Activated effector memory CD4-positive, alpha-beta T cell treated with Interleukin-2 at 50 U/mL for 16 hours (primary cell): ENCODE data around the gene KMT2C.

ENCODE experiments used
- DNase-seq: peaks from one replicate; pipeline ENCODE4 v3.0.0-alpha.2; 2020

Gene KMT2C

DNA sequence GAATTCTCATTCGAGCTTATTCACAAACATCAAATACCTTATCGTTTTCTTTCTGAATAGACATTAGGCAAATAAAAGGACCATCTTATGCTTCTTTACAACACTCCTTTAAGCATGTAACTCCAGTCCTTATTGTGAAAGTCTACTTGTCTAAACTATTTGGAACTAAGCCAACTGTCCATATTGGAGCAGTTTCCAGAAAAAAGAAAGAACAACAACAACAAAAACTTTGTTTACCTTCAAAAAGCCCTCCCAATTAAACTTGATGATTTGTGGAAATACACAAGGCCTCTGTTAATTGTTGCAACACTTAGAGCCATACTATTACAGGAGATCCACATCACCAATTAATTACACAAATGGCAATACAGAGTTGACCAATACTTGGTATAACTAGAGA is 246.7 kb downstream of the KMT2C start:
- no peak for DNase-seq

- no peak for DNase-seq
These were observed 250.2 kb downstream of the KMT2C start for GRCh38 chr7:152185558-152185957.

GRCh38 chr7:152180587-152180986 is 255.2 kb downstream of the KMT2C start:
- no peak for DNase-seq

DNA sequence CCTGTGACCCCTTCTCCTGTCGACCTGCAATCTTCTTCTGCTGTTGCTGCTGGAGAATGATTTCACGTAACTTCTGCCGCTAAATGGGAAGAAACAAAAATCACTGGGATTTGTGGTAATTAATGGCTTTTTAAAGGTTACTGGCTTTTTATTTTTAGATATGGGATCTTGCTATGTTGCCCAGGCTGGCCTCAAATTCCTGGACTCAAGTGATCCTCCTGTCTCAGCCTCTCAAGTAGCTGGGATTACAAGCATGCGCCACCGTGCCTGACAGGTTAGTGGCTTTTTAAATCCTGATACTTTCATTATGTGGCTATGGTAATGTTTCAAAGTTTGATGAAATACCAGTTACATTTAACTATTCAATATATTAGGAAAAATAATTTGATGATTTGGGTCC is 255.8 kb downstream of the KMT2C start:
- DNase-seq = no peak

DNA sequence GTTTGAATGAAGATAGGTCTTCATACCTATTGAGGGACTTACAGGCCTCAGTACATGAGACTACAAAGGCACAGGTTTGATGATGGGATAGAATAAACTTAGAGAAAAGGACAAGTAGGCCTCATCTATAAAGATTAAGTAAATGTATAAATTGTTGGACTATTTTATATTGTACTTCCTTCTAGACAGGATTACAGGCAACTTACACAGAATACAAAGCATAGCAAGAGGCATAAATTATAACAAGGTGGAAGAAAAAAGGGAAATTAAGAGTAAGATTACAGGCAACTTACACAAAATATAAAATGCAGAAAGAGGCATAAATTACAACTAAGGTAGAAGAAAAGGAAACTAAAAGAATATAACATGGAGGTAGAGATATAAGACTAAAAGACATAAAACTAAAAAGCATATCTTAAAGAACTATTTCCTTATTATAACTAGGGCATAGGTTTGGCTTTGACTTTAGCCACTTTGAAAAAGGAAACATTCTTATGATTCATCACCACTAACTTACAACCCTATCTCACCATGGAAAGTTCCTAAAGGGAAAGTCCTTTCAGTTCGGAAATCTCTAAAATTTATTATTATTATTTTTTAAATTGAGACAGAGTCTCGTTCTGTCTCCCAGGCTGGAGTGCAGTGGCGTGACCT is 257.3 kb downstream of the KMT2C start:
- DNase-seq = no peak

- no peak for DNase-seq
These were observed 258.0 kb downstream of the KMT2C start for GRCh38 chr7:152177681-152178404.

DNA sequence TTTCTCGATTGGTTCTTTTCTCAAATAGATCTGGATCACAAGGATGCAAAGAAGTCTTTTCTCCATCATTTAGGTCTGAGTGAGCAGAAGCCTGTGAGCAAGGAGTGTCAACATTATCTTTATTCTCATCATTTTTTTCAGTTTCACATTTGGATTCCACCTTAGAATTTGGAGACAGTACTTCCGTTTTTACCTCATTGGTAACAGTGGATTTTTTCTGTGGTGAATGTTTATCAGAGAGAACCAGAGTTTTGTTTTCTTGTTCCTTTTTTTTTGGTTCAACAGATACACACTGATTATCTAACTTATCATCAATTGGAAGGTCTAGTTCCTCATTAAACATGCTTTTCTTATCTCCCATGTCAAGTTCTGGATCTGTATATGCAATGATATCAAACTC is 259.0 kb downstream of the KMT2C start:
- DNase-seq = no peak

GRCh38 chr7:152173372-152174070 is 262.3 kb downstream of the KMT2C start:
- DNase-seq = no peak

GRCh38 chr7:152162287-152162686 is 273.5 kb downstream of the KMT2C start:
- DNase-seq = no peak

GRCh38 chr7:152161171-152161570 is 274.6 kb downstream of the KMT2C start:
- no peak for DNase-seq

GRCh38 chr7:152158801-152159587 is 276.8 kb downstream of the KMT2C start:
- no peak for DNase-seq

DNA sequence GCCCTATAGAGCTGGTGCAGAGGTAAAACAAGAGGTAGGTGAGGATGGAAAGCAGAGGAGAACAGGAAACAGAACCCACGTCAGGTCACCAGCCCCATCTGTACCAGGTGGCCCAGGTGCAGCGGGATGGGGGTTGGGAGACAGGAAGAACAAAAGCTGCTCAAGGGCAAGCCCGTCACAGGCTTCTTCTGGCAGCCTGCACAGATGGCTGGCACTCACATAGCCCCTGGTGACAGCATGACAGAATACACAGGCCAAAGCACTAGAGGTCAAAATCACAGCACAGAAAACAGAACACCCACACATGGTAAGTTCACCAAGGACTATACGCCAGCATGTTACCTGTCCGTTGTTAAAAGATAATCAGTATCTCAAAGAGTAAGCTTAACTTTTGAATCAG is 283.5 kb downstream of the KMT2C start:
- DNase-seq = no peak

GRCh38 chr7:152149363-152149762 is 286.4 kb downstream of the KMT2C start:
- DNase-seq = no peak

DNA sequence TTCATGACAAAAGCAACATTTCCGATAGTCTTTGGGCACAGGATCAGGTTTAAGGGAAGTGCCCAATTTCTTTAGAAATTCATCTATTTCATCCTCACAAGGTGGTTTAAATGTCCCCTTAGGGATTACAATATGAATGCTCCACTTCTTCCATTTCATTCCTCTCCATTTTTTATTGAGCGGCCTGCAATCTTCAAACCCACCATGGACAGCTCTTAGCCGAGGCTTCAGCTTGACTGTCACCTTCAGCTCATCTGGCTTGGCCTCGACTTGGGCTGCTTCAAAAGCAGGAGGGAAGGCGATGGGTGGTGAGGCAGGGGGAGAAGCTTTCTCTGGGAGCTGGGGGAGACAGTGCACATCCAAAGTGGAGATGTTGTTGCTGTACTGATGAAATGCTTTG is 287.1 kb downstream of the KMT2C start:
- DNase-seq = no peak

DNA sequence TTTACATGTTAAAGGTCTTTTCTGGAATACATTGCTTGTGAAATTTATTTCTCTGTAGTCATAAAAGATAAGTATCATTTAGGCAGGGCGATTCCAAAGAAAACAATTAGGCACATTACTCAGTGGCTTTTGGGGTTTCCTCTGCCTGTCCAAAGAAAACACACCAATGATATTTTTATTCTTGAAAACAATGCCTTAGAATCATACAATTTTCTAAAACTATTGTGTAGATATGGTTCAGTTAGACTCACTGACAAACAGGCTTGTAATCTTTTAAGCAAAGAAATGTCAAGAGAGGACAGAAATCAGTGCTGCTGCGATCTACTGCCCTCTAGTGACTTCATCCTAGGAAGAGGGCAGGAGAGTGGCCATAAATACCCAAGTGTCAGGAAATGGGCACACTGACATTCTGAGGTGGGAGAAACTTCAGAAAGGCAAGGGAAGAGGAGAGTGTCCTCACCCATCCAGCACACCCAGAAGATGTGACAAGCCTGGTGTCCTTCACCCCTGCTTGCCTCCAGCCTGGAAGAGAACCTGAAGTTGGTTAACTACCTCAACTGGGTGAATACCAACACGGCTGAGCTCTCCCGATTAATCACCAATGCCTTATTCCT is 289.8 kb downstream of the KMT2C start:
- DNase-seq = peak; percentile 13

DNA sequence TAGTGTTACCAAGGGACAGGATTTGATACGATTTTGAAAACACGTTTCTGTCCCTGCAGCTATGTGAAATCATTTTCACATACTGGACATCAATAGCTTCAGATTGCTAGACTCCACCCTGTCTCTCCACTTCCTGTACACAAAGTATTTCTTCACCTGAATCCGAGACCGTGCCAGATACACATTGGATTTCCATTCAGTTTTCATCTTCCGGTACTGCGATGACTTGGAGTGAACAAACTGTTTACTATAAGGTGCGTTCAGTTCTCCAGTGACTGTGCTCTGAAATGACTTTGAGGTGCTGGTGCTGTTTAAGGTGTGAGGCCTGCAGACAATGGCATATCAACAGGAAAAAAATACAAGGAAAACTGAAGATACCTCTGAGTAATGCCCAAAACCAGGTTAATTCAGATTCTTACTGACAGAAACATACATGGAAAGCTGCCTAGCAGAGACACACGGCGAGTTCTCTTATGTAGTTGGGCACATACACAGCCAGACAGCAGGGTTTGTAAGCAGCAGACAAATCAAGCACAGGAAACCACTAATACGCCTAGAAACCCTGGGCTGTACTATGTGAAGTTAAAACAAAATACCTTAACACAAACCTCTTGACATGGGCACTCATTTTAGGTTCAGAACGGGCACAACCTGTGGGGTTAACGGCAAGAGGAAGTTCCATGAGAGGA is 291.1 kb downstream of the KMT2C start:
- no peak for DNase-seq

- DNase-seq = no peak
These were observed 292.7 kb downstream of the KMT2C start for GRCh38 chr7:152142976-152143595.

DNA sequence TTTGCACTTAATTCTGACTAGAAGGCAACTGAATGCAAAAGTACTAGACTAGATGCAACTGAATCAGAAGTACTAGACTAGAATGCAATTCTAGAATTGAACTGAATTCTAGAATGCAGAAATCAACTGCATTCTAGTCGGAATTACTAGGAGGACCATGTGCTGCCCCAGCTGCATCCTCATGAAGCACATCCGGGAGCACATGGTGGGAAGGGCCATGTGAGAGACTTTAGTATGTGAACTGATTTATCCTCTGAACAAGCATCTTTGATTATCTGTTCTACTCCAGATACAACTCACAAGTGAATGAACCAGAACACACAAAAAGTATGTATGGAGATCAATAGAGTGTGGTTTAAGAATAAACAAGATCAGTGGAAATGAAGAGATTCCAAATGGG is 295.2 kb downstream of the KMT2C start:
- no peak for DNase-seq

GRCh38 chr7:152140067-152140466 is 295.7 kb downstream of the KMT2C start:
- DNase-seq = no peak

GRCh38 chr7:152137476-152138025 is 298.3 kb downstream of the KMT2C start:
- DNase-seq = no peak

- DNase-seq = no peak
These were observed 299.1 kb downstream of the KMT2C start for GRCh38 chr7:152136686-152137085.
